Mucosa of rectum (tissue), 2 donors: ENCODE results near the gene SYT2.
"Not testable (repeated sequence)": the region's sequence is repeated elsewhere in the genome, so short reads cannot be mapped to it uniquely, and the experiment has no call there.

ENCODE experiments used
- H3K27ac ChIP-seq, 2 donors: one replicate each; pipeline ENCODE4 v1.7.0; 2013; ENCODE audit warnings: inconsistent platforms in 2 of 2, low read depth in 2 of 2, low read length in 2 of 2
- H3K27me3 ChIP-seq, 2 donors: one replicate each; pipeline ENCODE4 v1.7.0; 2013; ENCODE audit warnings: low read length in 2 of 2; ENCODE audit not compliant: control insufficient read depth in 2 of 2, insufficient read depth in 2 of 2
- H3K36me3 ChIP-seq, 2 donors: one replicate each; pipeline ENCODE4 v1.7.0; 2013; ENCODE audit warnings: low read length in 2 of 2; ENCODE audit not compliant: control insufficient read depth in 2 of 2, insufficient read depth in 2 of 2
- H3K4me1 ChIP-seq, 2 donors: one replicate each; pipeline ENCODE4 v1.7.0; 2013; ENCODE audit warnings: low read length in 2 of 2, mild to moderate bottlenecking in 1 of 2; ENCODE audit not compliant: control insufficient read depth in 2 of 2, insufficient read depth in 2 of 2
- H3K4me3 ChIP-seq, 2 donors: one replicate each; pipeline ENCODE4 v1.7.0; 2013; ENCODE audit warnings: low read length in 2 of 2
- H3K9ac ChIP-seq, 2 donors: one replicate each; pipeline ENCODE4 v1.7.0; 2013; ENCODE audit warnings: low read length in 2 of 2, low read depth in 1 of 2, mild to moderate bottlenecking in 1 of 2
- H3K9me3 ChIP-seq, 2 donors: one replicate each; pipeline ENCODE4 v1.7.0; 2013; ENCODE audit warnings: low read length in 2 of 2; ENCODE audit not compliant: control insufficient read depth in 2 of 2
- donor health status: healthy.
- donor health status: Normal muscosa, but diverticular disease.

The SYT2 gene

GRCh38 chr1:202627036-202627435, 83.2 kb downstream of the SYT2 start:
- not testable (repeated sequence) for H3K4me3 ChIP-seq, H3K9ac ChIP-seq, H3K36me3 ChIP-seq, H3K4me1 ChIP-seq, H3K9me3 ChIP-seq, H3K27ac ChIP-seq, H3K27me3 ChIP-seq

GRCh38 chr1:202625416-202626360, 84.6 kb downstream of the SYT2 start:
- H3K4me1 ChIP-seq = peaks cover 3% of the 10 kb centered on the region in 2 donors
- H3K9ac ChIP-seq = no peak overlapping the region
- no peak overlapping the region for H3K4me3 ChIP-seq
- H3K36me3 ChIP-seq = no peaks in the 10 kb centered on the region
- H3K27me3 ChIP-seq = no peaks in the 10 kb centered on the region
- no peaks in the 10 kb centered on the region for H3K9me3 ChIP-seq
- no peak overlapping the region for H3K27ac ChIP-seq

GRCh38 chr1:202624781-202625108, 85.5 kb downstream of the SYT2 start:
- H3K27ac ChIP-seq = no peak overlapping the region
- peaks cover 3% of the 10 kb centered on the region in 2 donors for H3K4me1 ChIP-seq
- H3K9me3 ChIP-seq = no peaks in the 10 kb centered on the region
- no peak overlapping the region for H3K9ac ChIP-seq
- no peak overlapping the region for H3K4me3 ChIP-seq
- no peaks in the 10 kb centered on the region for H3K27me3 ChIP-seq
- H3K36me3 ChIP-seq = no peaks in the 10 kb centered on the region

- H3K4me1 ChIP-seq = peaks cover 3% of the 10 kb centered on the region in 2 donors
- no peaks in the 10 kb centered on the region for H3K27me3 ChIP-seq
- no peaks in the 10 kb centered on the region for H3K9me3 ChIP-seq
- no peak overlapping the region for H3K4me3 ChIP-seq
- H3K9ac ChIP-seq = no peak overlapping the region
- H3K36me3 ChIP-seq = no peaks in the 10 kb centered on the region
- H3K27ac ChIP-seq = no peak overlapping the region
Observed at GRCh38 chr1:202624088-202624780, 86.0 kb downstream of the SYT2 start.

GRCh38 chr1:202623476-202623875, 86.8 kb downstream of the SYT2 start:
- H3K4me3 ChIP-seq, H3K9me3 ChIP-seq, H3K36me3 ChIP-seq, H3K27ac ChIP-seq, H3K27me3 ChIP-seq, H3K9ac ChIP-seq, H3K4me1 ChIP-seq: not testable (repeated sequence)

- Histone ChIP-seq H3K27me3 (no peaks in the 10 kb centered on the region), H3K4me1 (peaks cover 0 to 3% of the 10 kb centered on the region in 2 donors), H3K27ac (no peak overlapping the region), H3K36me3 (no peaks in the 10 kb centered on the region), H3K9me3 (no peaks in the 10 kb centered on the region), H3K4me3 (no peak overlapping the region), H3K9ac (no peak overlapping the region)
Observed at GRCh38 chr1:202623075-202623474, 87.2 kb downstream of the SYT2 start.

GRCh38 chr1:202622388-202622787, 87.9 kb downstream of the SYT2 start:
- no peaks in the 10 kb centered on the region for H3K9me3 ChIP-seq
- H3K27ac ChIP-seq = no peak overlapping the region
- H3K4me3 ChIP-seq = no peak overlapping the region
- no peaks in the 10 kb centered on the region for H3K27me3 ChIP-seq
- H3K36me3 ChIP-seq = no peaks in the 10 kb centered on the region
- H3K4me1 ChIP-seq = peaks cover 0 to 3% of the 10 kb centered on the region in 2 donors
- H3K9ac ChIP-seq = no peak overlapping the region

GRCh38 chr1:202621446-202621845, 88.8 kb downstream of the SYT2 start:
- H3K4me3 ChIP-seq = no peak overlapping the region
- no peaks in the 10 kb centered on the region for H3K27me3 ChIP-seq
- H3K27ac ChIP-seq = no peak overlapping the region
- no peaks in the 10 kb centered on the region for H3K9me3 ChIP-seq
- peaks cover 2 to 3% of the 10 kb centered on the region in 2 donors for H3K4me1 ChIP-seq
- H3K9ac ChIP-seq = no peak overlapping the region
- H3K36me3 ChIP-seq = no peaks in the 10 kb centered on the region

- H3K9ac ChIP-seq, H3K27ac ChIP-seq, H3K4me3 ChIP-seq, H3K36me3 ChIP-seq, H3K27me3 ChIP-seq, H3K9me3 ChIP-seq: not testable (repeated sequence)
- H3K4me1 ChIP-seq = peaks cover 11 to 15% of the 10 kb centered on the region in 2 donors
Observed at GRCh38 chr1:202620036-202620435, 90.2 kb downstream of the SYT2 start.

GRCh38 chr1:202619505-202619904, 90.7 kb downstream of the SYT2 start:
- Histone ChIP-seq H3K4me3 (no peak overlapping the region), H3K27ac (no peak overlapping the region), H3K36me3 (no peaks in the 10 kb centered on the region), H3K4me1 (peaks cover 11 to 15% of the 10 kb centered on the region in 2 donors), H3K9me3 (no peaks in the 10 kb centered on the region), H3K27me3 (no peaks in the 10 kb centered on the region), H3K9ac (no peak overlapping the region)
